A549 treated with CpdA at 1 μM for 4 hours (cell line): ENCODE results near the gene TMEM115. TPM values are rescaled to one million over a fixed set of nuclear protein-coding genes. Genes with fewer than 3 reads are reported as not detected.

Experiments used
- total RNA-seq: library from RNA; stranded (reverse); fragments of 200-300 nt; extraction: Qiagen RNA extraction; gene quantifications from 5 replicates; pipeline ENCODE4 v1.2.3, GENCODE V29; 2022; ENCODE audit warnings: low read depth

TMEM115 gene
- 37.1 to 46.1 TPM (median 45.8 TPM) in 5 replicates for total RNA-seq

GRCh38 chr3:50358911-50359759, at the start of gene TMEM115:
Gene TMEM115, minus strand, starts transcription at chr3:50359521. Its CDS starts 458 bp downstream, at chr3:50359063.

GRCh38 chr3:50350527-50351322, 8.6 kb downstream of the TMEM115 start, which contains the start of the genes CYB561D2 and NPRL2:
Gene CYB561D2, plus strand, starts transcription at chr3:50350862. Its CDS starts 572 bp downstream, at chr3:50351434.
Gene NPRL2, minus strand, starts transcription at chr3:50350775. Its CDS starts 123 bp downstream, at chr3:50350652.

GRCh38 chr3:50345586-50346234, 13.6 kb downstream of the TMEM115 start, which contains the start of gene ZMYND10:
Gene ZMYND10, minus strand, starts transcription at chr3:50345732. Its CDS starts 153 bp downstream, at chr3:50345579.

GRCh38 chr3:50340448-50341329, 18.6 kb downstream of the TMEM115 start, which contains the start of gene RASSF1:
Gene RASSF1, minus strand, starts transcription at chr3:50340836. Its CDS starts 31 bp downstream, at chr3:50340805.

GRCh38 chr3:50327943-50328691, 31.2 kb downstream of the TMEM115 start, which contains the start of gene TUSC2:
Gene TUSC2, minus strand, starts transcription at chr3:50328223. Its CDS starts 124 bp downstream, at chr3:50328099.

GRCh38 chr3:50322386-50323091, 36.8 kb downstream of the TMEM115 start, which contains the start of gene HYAL2:
Gene HYAL2, minus strand, starts transcription at chr3:50322745. Its CDS starts 2,256 bp downstream, at chr3:50320489.

Other genes with a start within 250 kb of the TMEM115 start
- 7.1 to 10.5 TPM (median 10.0 TPM) in 5 replicates for gene SEMA3F, start 204.2 kb downstream of the TMEM115 start, total RNA-seq
- 0.02 TPM in 1 of 5 replicates, not detected in the others for gene GNAT1, start 167.9 kb downstream of the TMEM115 start, total RNA-seq
- gene SLC38A3, start 154.2 kb downstream of the TMEM115 start, total RNA-seq: 0.01 to 0.04 TPM in 2 of 5 replicates, not detected in the others
- gene GNAI2, start 123.3 kb downstream of the TMEM115 start, total RNA-seq: 33.5 to 45.0 TPM (median 41.8 TPM) in 5 replicates
- gene SEMA3B, start 90.4 kb downstream of the TMEM115 start, total RNA-seq: 4.8 to 9.3 TPM (median 6.9 TPM) in 5 replicates
- gene LSMEM2, start 80.4 kb downstream of the TMEM115 start, total RNA-seq: 0.05 to 0.14 TPM (median 0.13 TPM) in 3 of 5 replicates, not detected in the others
- gene IFRD2, start 67.1 kb downstream of the TMEM115 start, total RNA-seq: 73.1 to 96.7 TPM (median 94.7 TPM) in 5 replicates
- gene HYAL3, start 60.1 kb downstream of the TMEM115 start, total RNA-seq: 7.8 to 10.6 TPM (median 9.1 TPM) in 5 replicates
- gene NAA80, start 60.1 kb downstream of the TMEM115 start, total RNA-seq: 5.1 to 7.7 TPM (median 6.0 TPM) in 5 replicates
- gene HYAL1, start 55.9 kb downstream of the TMEM115 start, total RNA-seq: 0.31 to 0.48 TPM (median 0.38 TPM) in 5 replicates
- gene HYAL2, start 36.8 kb downstream of the TMEM115 start, total RNA-seq: 18.8 to 27.5 TPM (median 23.2 TPM) in 5 replicates
- gene TUSC2, start 31.3 kb downstream of the TMEM115 start, total RNA-seq: 21.8 to 37.7 TPM (median 36.6 TPM) in 5 replicates
- 16.4 to 20.7 TPM (median 18.7 TPM) in 5 replicates for gene RASSF1, start 18.7 kb downstream of the TMEM115 start, total RNA-seq
- 0.36 to 1.3 TPM (median 0.91 TPM) in 5 replicates for gene ZMYND10, start 13.8 kb downstream of the TMEM115 start, total RNA-seq
- gene NPRL2, start 8.7 kb downstream of the TMEM115 start, total RNA-seq: 13.4 to 15.1 TPM (median 13.8 TPM) in 5 replicates
- 14.6 to 22.0 TPM (median 21.1 TPM) in 5 replicates for gene CYB561D2, start 8.7 kb downstream of the TMEM115 start, total RNA-seq
- 0.28 to 0.66 TPM (median 0.52 TPM) in 5 replicates for gene CACNA2D2, start 144.1 kb upstream of the TMEM115 start, total RNA-seq
- gene C3orf18, start 208.2 kb upstream of the TMEM115 start, total RNA-seq: 2.1 to 3.1 TPM (median 2.6 TPM) in 5 replicates
- 4.9 to 6.9 TPM (median 6.5 TPM) in 5 replicates for gene HEMK1, start 210.0 kb upstream of the TMEM115 start, total RNA-seq